ENCODE results near the gene ARHGAP40. TPM values are rescaled to one million over a fixed set of nuclear protein-coding genes. Genes with fewer than 3 reads are reported as not detected.
A peak's percentile ranks its signal among the peaks of the same experiment; 100 is the strongest.

Gene ARHGAP40
- total and polyA plus RNA-seq, 2 of the 13 experiments (the other 11 are each of a cell fraction or from before 2014, with no cell fraction given), result 0.75 to 2.1 TPM

DNA sequence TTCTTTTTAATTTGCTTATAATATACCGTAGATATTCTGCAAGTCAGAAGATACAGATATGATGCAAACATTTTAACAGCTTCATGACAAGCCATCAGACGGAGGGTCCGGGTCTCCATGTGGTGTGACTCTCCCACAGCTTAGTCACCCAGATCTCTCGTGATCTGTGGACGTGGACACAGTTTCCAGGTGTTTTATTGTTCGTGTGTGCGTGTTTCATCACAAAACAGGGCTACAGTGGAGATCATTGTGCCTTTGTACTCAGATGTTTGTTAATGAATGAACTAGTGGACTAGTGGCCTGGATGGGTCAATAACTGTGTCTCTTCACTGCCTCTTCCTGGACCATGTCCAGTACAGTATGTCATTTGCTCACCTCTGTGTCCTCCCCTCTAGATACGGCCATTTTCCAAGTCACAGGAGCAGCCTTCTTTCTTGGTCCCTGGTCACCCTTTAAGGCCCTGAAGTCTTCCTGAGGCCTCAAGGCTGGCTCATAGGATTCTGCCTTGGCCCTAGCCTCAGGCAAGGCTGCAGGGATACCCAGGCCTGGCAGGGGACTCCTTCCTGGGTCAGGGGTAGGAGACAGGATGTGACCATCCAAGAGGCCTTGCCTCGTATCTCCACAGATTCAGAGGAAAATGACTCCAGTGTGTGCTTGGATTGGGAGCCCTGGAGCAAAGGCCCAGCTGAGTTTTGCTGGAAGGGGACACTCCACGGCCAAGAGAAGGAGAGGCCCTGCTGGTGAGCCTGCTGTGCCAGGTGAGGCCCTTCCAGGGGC is 16.0 kb upstream of the ARHGAP40 start (continued):
- TF ChIP-seq, protein P1, sequence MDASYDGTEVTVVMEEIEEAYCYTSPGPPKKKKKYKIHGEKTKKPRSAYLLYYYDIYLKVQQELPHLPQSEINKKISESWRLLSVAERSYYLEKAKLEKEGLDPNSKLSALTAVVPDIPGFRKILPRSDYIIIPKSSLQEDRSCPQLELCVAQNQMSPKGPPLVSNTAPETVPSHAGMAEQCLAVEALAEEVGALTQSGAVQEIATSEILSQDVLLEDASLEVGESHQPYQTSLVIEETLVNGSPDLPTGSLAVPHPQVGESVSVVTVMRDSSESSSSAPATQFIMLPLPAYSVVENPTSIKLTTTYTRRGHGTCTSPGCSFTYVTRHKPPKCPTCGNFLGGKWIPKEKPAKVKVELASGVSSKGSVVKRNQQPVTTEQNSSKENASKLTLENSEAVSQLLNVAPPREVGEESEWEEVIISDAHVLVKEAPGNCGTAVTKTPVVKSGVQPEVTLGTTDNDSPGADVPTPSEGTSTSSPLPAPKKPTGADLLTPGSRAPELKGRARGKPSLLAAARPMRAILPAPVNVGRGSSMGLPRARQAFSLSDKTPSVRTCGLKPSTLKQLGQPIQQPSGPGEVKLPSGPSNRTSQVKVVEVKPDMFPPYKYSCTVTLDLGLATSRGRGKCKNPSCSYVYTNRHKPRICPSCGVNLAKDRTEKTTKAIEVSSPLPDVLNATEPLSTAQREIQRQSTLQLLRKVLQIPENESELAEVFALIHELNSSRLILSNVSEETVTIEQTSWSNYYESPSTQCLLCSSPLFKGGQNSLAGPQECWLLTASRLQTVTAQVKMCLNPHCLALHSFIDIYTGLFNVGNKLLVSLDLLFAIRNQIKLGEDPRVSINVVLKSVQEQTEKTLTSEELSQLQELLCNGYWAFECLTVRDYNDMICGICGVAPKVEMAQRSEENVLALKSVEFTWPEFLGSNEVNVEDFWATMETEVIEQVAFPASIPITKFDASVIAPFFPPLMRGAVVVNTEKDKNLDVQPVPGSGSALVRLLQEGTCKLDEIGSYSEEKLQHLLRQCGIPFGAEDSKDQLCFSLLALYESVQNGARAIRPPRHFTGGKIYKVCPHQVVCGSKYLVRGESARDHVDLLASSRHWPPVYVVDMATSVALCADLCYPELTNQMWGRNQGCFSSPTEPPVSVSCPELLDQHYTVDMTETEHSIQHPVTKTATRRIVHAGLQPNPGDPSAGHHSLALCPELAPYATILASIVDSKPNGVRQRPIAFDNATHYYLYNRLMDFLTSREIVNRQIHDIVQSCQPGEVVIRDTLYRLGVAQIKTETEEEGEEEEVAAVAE (CRISPR knock-in tag; IDR thresholded peaks at IDR 0.05; ENCODE audit: borderline replicate concordance), result peak; percentile 69
- TF ChIP-seq ZNF383 (CRISPR knock-in tag; IDR thresholded peaks at IDR 0.05; ENCODE audit: borderline replicate concordance) (no peak), ZNF251 (CRISPR knock-in tag; IDR thresholded peaks at IDR 0.05) (no peak), NFE2 (CRISPR knock-in tag; IDR thresholded peaks at IDR 0.05) (no peak), ZNF232 (CRISPR knock-in tag; IDR thresholded peaks at IDR 0.05; ENCODE audit: borderline replicate concordance) (no peak), ZNF263 (CRISPR knock-in tag; IDR thresholded peaks at IDR 0.05) (no peak; the same call in 1 of the 2 replicates), TEAD2 (CRISPR knock-in tag; IDR thresholded peaks at IDR 0.05) (no peak), RFX1 (IDR thresholded peaks at IDR 0.05) (no peak), SRSF9 (IDR thresholded peaks at IDR 0.05; ENCODE audit: borderline replicate concordance, insufficient read depth, low read depth, low read length, poor library complexity, severe bottlenecking) (no peak), ZNF768 (CRISPR knock-in tag; IDR thresholded peaks at IDR 0.05) (peak; percentile 65; the same call in 1 of the 2 replicates), NRL (CRISPR knock-in tag; IDR thresholded peaks at IDR 0.05; ENCODE audit: borderline replicate concordance) (peak; percentile 67), AGO1 (IDR thresholded peaks at IDR 0.05; ENCODE audit: low read depth, low read length, poor library complexity, severe bottlenecking) (no peak), TBL1XR1 (IDR thresholded peaks at IDR 0.05; ENCODE audit: borderline replicate concordance, low read length, partially characterized antibody) (no peak), GATAD1 (CRISPR knock-in tag; IDR thresholded peaks at IDR 0.05) (peak; percentile 21; the same call in 1 of the 2 replicates), JUN (CRISPR knock-in tag; IDR thresholded peaks at IDR 0.05) (peak; percentile 93), ZNF570 (CRISPR knock-in tag; IDR thresholded peaks at IDR 0.05; ENCODE audit: borderline replicate concordance) (no peak), SMYD3 (CRISPR knock-in tag; IDR thresholded peaks at IDR 0.05) (no peak; the same call in 1 of the 2 replicates), ZNF256 (CRISPR knock-in tag; conservative IDR thresholded peaks at IDR 0.05) (0 out of 2 replicates have a peak, but pooled peaks have one; percentile 72), ZNF773 (CRISPR knock-in tag; IDR thresholded peaks at IDR 0.05; ENCODE audit: borderline replicate concordance) (no peak), FOXJ3 (CRISPR knock-in tag; IDR thresholded peaks at IDR 0.05; ENCODE audit: borderline replicate concordance) (peak; percentile 86; the same call in 1 of the 2 replicates)
- TF ChIP-seq, protein P2, sequence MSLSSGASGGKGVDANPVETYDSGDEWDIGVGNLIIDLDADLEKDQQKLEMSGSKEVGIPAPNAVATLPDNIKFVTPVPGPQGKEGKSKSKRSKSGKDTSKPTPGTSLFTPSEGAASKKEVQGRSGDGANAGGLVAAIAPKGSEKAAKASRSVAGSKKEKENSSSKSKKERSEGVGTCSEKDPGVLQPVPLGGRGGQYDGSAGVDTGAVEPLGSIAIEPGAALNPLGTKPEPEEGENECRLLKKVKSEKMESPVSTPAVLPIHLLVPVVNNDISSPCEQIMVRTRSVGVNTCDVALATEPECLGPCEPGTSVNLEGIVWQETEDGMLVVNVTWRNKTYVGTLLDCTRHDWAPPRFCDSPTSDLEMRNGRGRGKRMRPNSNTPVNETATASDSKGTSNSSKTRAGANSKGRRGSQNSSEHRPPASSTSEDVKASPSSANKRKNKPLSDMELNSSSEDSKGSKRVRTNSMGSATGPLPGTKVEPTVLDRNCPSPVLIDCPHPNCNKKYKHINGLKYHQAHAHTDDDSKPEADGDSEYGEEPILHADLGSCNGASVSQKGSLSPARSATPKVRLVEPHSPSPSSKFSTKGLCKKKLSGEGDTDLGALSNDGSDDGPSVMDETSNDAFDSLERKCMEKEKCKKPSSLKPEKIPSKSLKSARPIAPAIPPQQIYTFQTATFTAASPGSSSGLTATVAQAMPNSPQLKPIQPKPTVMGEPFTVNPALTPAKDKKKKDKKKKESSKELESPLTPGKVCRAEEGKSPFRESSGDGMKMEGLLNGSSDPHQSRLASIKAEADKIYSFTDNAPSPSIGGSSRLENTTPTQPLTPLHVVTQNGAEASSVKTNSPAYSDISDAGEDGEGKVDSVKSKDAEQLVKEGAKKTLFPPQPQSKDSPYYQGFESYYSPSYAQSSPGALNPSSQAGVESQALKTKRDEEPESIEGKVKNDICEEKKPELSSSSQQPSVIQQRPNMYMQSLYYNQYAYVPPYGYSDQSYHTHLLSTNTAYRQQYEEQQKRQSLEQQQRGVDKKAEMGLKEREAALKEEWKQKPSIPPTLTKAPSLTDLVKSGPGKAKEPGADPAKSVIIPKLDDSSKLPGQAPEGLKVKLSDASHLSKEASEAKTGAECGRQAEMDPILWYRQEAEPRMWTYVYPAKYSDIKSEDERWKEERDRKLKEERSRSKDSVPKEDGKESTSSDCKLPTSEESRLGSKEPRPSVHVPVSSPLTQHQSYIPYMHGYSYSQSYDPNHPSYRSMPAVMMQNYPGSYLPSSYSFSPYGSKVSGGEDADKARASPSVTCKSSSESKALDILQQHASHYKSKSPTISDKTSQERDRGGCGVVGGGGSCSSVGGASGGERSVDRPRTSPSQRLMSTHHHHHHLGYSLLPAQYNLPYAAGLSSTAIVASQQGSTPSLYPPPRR (CRISPR knock-in tag; IDR thresholded peaks at IDR 0.05; ENCODE audit: borderline replicate concordance), result peak; percentile 78; the same call in 1 of the 2 replicates
